Peyer's patch (tissue), 4 donors: ENCODE data around the gene NAT14. TPM values are rescaled to one million over a fixed set of nuclear protein-coding genes. Genes with fewer than 3 reads are reported as not detected.

Experiments
- DNase-seq, 3 donors: peaks; one replicate each; pipeline ENCODE4 v3.0.0-alpha.2; 2017 to 2019
- H3K27ac ChIP-seq, 4 donors: fragments of 200-600 bp; sonication (generic); one replicate each; pipeline ENCODE4 v1.5.1; 2016 to 2019
- H3K27me3 ChIP-seq, 2 donors: fragments of 200-600 bp; sonication (generic); one replicate each; pipeline ENCODE4 v1.5.1; 2019
- H3K36me3 ChIP-seq, 3 donors: fragments of 200-600 bp; sonication (generic); one replicate each; pipeline ENCODE4 v1.5.1; 2016 to 2019
- H3K4me1 ChIP-seq, 4 donors: fragments of 200-600 bp; sonication (generic); one replicate each; pipeline ENCODE4 v1.5.1; 2016 to 2019
- H3K4me3 ChIP-seq, 4 donors: fragments of 200-600 bp; sonication (generic); 1 replicate in 3 of 4; 2 replicates in 1 of 4; pipeline ENCODE4 v1.5.1; 2016 to 2019; ENCODE audit warnings: mild to moderate bottlenecking in 1 of 4
- H3K9me3 ChIP-seq, 4 donors: fragments of 200-600 bp; sonication (generic); one replicate each; pipeline ENCODE4 v1.5.1; 2016 to 2019; ENCODE audit warnings: mild to moderate bottlenecking in 1 of 4
- CTCF ChIP-seq, 6 experiments: fragments of 450-650 bp in 4 of 6; fragments of 200-600 bp in 2 of 6; sonication (generic) in 1 of 6; IDR thresholded peaks; one replicate each; pipeline ENCODE4 v1.5.1; 2017 to 2019; ENCODE audit warnings: antibody characterized with exemption in 6 of 6, mild to moderate bottlenecking in 3 of 6, moderate library complexity in 1 of 6
- POLR2A ChIP-seq, 2 donors: fragments of 450-650 bp; IDR thresholded peaks; one replicate each; pipeline ENCODE4 v1.5.1; 2017; ENCODE audit warnings: antibody characterized with exemption in 2 of 2, mild to moderate bottlenecking in 2 of 2, moderate library complexity in 2 of 2
- total RNA-seq, 4 donors: library from RNA; depleted of rRNA; stranded (reverse); fragments of >200 nt; gene quantifications; one replicate each; pipeline ENCODE4 v1.1.0, GENCODE V29; 2016

NAT14 gene
- total RNA-seq, 4 donors from 2014 or later, result 1.4 to 7.4 (median 3.0) TPM

- H3K27ac ChIP-seq, result peak within 1 kb of the TSS; percentile 72 to 94 (median 89)
- H3K4me1 ChIP-seq, result peaks cover 0 to 18% (median 2%) of the 10 kb centered on the region in 4 donors
- peak; percentile 100 for DNase-seq
- H3K36me3 ChIP-seq, result peaks cover 0 to 2% (median 0%) of the 10 kb centered on the region in 3 donors
- H3K9me3 ChIP-seq, result no peaks in the 10 kb centered on the region
- H3K27me3 ChIP-seq, result no peaks in the 10 kb centered on the region
- TF ChIP-seq CTCF (IDR thresholded peaks at IDR 0.05) (no peak), POLR2A (IDR thresholded peaks at IDR 0.05) (peak; percentile 36 to 58)
- H3K4me3 ChIP-seq, result peak within 1 kb of the TSS; percentile 52 to 90 (median 82)
Measured at GRCh38 chr19:55461259-55461973, 23.6 kb upstream of the NAT14 start, which contains the start of gene ISOC2. TSS of gene ISOC2 (minus strand) at chr19:55461642. CDS start at chr19:55456486, 5,156 bp downstream.

- peak overlapping the region; percentile 52 to 90 (median 82) for H3K4me3 ChIP-seq
- H3K36me3 ChIP-seq, result no peaks in the 10 kb centered on the region
- no peaks in the 10 kb centered on the region for H3K27me3 ChIP-seq
- H3K4me1 ChIP-seq, result peaks cover 0 to 18% (median 2%) of the 10 kb centered on the region in 4 donors
- no peak for TF ChIP-seq CTCF (IDR thresholded peaks at IDR 0.05)
- TF ChIP-seq POLR2A (IDR thresholded peaks at IDR 0.05), result peak; percentile 32 to 54
- H3K9me3 ChIP-seq, result no peaks in the 10 kb centered on the region
- no peak for DNase-seq
- peak overlapping the region; percentile 70 to 85 (median 83) for H3K27ac ChIP-seq
Measured at GRCh38 chr19:55461974-55462626, 22.9 kb upstream of the NAT14 start.

- TF ChIP-seq POLR2A (IDR thresholded peaks at IDR 0.05) (no peak), CTCF (IDR thresholded peaks at IDR 0.05) (no peak)
- Histone ChIP-seq H3K9me3 (no peaks in the 10 kb centered on the region), H3K4me1 (peaks cover 0 to 22% (median 2%) of the 10 kb centered on the region in 4 donors), H3K36me3 (no peaks in the 10 kb centered on the region), H3K27ac (no peak overlapping the region), H3K27me3 (no peaks in the 10 kb centered on the region), H3K4me3 (no peak overlapping the region)
- DNase-seq, result no peak
Measured at GRCh38 chr19:55462722-55463121, 22.3 kb upstream of the NAT14 start.

GRCh38 chr19:55463583-55464031, 21.4 kb upstream of the NAT14 start:
- no peak overlapping the region for H3K4me3 ChIP-seq
- no peak for TF ChIP-seq CTCF (IDR thresholded peaks at IDR 0.05)
- no peak for TF ChIP-seq POLR2A (IDR thresholded peaks at IDR 0.05)
- H3K27me3 ChIP-seq, result no peaks in the 10 kb centered on the region
- DNase-seq, result no peak
- no peaks in the 10 kb centered on the region for H3K36me3 ChIP-seq
- H3K27ac ChIP-seq, result no peak overlapping the region
- peaks cover 0 to 27% (median 2%) of the 10 kb centered on the region in 4 donors for H3K4me1 ChIP-seq
- H3K9me3 ChIP-seq, result no peaks in the 10 kb centered on the region

GRCh38 chr19:55464039-55464661, 20.8 kb upstream of the NAT14 start:
- Histone ChIP-seq H3K27ac (no peak overlapping the region), H3K9me3 (no peaks in the 10 kb centered on the region), H3K27me3 (no peaks in the 10 kb centered on the region), H3K4me1 (peaks cover 0 to 27% (median 2%) of the 10 kb centered on the region in 4 donors), H3K36me3 (no peaks in the 10 kb centered on the region), H3K4me3 (no peak overlapping the region)
- DNase-seq, result no peak
- TF ChIP-seq CTCF (IDR thresholded peaks at IDR 0.05), result no peak
- no peak for TF ChIP-seq POLR2A (IDR thresholded peaks at IDR 0.05)
